Prostate gland (tissue), 2 donors: ENCODE measurements around the gene SPG7. TPM values are rescaled to one million over a fixed set of nuclear protein-coding genes. Genes with fewer than 3 reads are reported as not detected.

Source experiments
- DNase-seq: peaks from one replicate; pipeline ENCODE4 v3.0.0-alpha.2; 2019; ENCODE audit warnings: low spot score
- H3K27ac ChIP-seq, 2 donors: fragments of 200-600 bp; sonication (generic); 2 replicates each; pipeline ENCODE4 v1.5.1; 2017 to 2019
- H3K27me3 ChIP-seq: fragments of 200-600 bp; sonication (generic); replicated peaks from 2 replicates; pipeline ENCODE4 v1.5.1; 2019; ENCODE audit not compliant: insufficient read depth
- H3K36me3 ChIP-seq, 2 donors: fragments of 200-600 bp; sonication (generic); 1 replicate in 1 of 2; 2 replicates in 1 of 2; pipeline versions ENCODE4 v1.5.1 to v1.8.1; 2017 to 2019
- H3K4me1 ChIP-seq: fragments of 200-600 bp; sonication (generic); replicated peaks from 2 replicates; pipeline ENCODE4 v1.5.1; 2019
- H3K4me3 ChIP-seq, 2 donors: fragments of 200-600 bp; sonication (generic); 2 replicates each; pipeline ENCODE4 v1.5.1; 2017 to 2019
- H3K9me3 ChIP-seq: fragments of 200-600 bp; sonication (generic); 2 replicates; pipeline ENCODE4 v1.5.1; 2017
- CTCF ChIP-seq, 4 experiments: fragments of 200-600 bp in 2 of 4; fragments of 450-650 bp in 2 of 4; sonication (generic) in 2 of 4; IDR thresholded peaks; 1 replicate in 3 of 4; 2 replicates in 1 of 4; pipeline ENCODE4 v1.5.1; 2016 to 2019; ENCODE audit warnings: antibody characterized with exemption in 4 of 4, mild to moderate bottlenecking in 2 of 4, moderate library complexity in 2 of 4
- POLR2A ChIP-seq: fragments of 450-650 bp; IDR thresholded peaks from one replicate; pipeline ENCODE4 v1.6.1; 2016; ENCODE audit warnings: antibody characterized with exemption, mild to moderate bottlenecking
- POLR2AphosphoS5 ChIP-seq: sonication (generic); formaldehyde crosslinking; IDR thresholded peaks from one replicate; pipeline ENCODE4 v1.6.1; 2017; ENCODE audit warnings: antibody characterized with exemption
- WGBS: methylation state at CpG from one replicate; pipeline ENCODE4 v1.1.5; 2018; 5-methylcytosine and 5-hydroxymethylcytosine counted together
- intact Hi-C: fragments of 100-400 bp; cut with DNase I; formaldehyde crosslinking; loops from one replicate; pipeline ENCODE4 v1.14.2; 2022
- total RNA-seq, 2 donors: library from RNA; depleted of rRNA; stranded (reverse); fragments of >200 nt; gene quantifications; one replicate each; pipeline ENCODE4 v1.1.0, GENCODE V29; 2016

The SPG7 gene
- total RNA-seq, 2 donors from 2014 or later, result 128 to 165 TPM

GRCh38 chr16:89571636-89572035 is 63.4 kb downstream of the SPG7 start:
- TF ChIP-seq CTCF (IDR thresholded peaks at IDR 0.05) (no peak), POLR2AphosphoS5 (no peak), POLR2A (no peak)
- peaks cover 6% of the 10 kb centered on the region for H3K4me1 ChIP-seq

GRCh38 chr16:89572073-89572484 is 63.9 kb downstream of the SPG7 start:
- TF ChIP-seq POLR2AphosphoS5 (no peak), POLR2A (no peak), CTCF (IDR thresholded peaks at IDR 0.05) (no peak)
- Histone ChIP-seq H3K4me1 (peaks cover 6% of the 10 kb centered on the region), H3K36me3 (no peaks in the 10 kb centered on the region), H3K9me3 (no peaks in the 10 kb centered on the region), H3K27ac (no peak overlapping the region), H3K27me3 (peaks cover 13% of the 10 kb centered on the region), H3K4me3 (no peak overlapping the region)
- DNase-seq, result no peak
- intact Hi-C loops, result no loop called here
- WGBS, result 42% methylated on average over 14 of the region's 14 CpGs

More at GRCh38 chr16:89571636-89572035, 63.4 kb downstream of the SPG7 start:
- intact Hi-C loops, result no loop called here
- 83% methylated on average over 18 of the region's 18 CpGs for WGBS
- H3K27me3 ChIP-seq, result peaks cover 13% of the 10 kb centered on the region
- no peak overlapping the region for H3K4me3 ChIP-seq
- no peaks in the 10 kb centered on the region for H3K9me3 ChIP-seq
- H3K36me3 ChIP-seq, result no peaks in the 10 kb centered on the region
- H3K27ac ChIP-seq, result no peak overlapping the region
- DNase-seq, result no peak

GRCh38 chr16:89572485-89573205 is 64.4 kb downstream of the SPG7 start:
- no peak overlapping the region for H3K27ac ChIP-seq
- no peaks in the 10 kb centered on the region for H3K9me3 ChIP-seq
- H3K27me3 ChIP-seq, result peaks cover 13% of the 10 kb centered on the region
- H3K4me3 ChIP-seq, result no peak overlapping the region
- DNase-seq, result no peak
- WGBS, result 69% methylated on average over 19 of the region's 19 CpGs
- TF ChIP-seq POLR2A (no peak), CTCF (IDR thresholded peaks at IDR 0.05) (no peak), POLR2AphosphoS5 (no peak)
- H3K4me1 ChIP-seq, result peaks cover 6% of the 10 kb centered on the region
- intact Hi-C loops, result no loop called here
- no peaks in the 10 kb centered on the region for H3K36me3 ChIP-seq

- peaks cover 6% of the 10 kb centered on the region for H3K4me1 ChIP-seq
- no peak for DNase-seq
- no peaks in the 10 kb centered on the region for H3K36me3 ChIP-seq
- H3K9me3 ChIP-seq, result no peaks in the 10 kb centered on the region
- peaks cover 13% of the 10 kb centered on the region for H3K27me3 ChIP-seq
- no peak for TF ChIP-seq CTCF (IDR thresholded peaks at IDR 0.05)
- TF ChIP-seq POLR2AphosphoS5, result no peak
- no peak for TF ChIP-seq POLR2A
- intact Hi-C loops, result no loop called here
- no peak overlapping the region for H3K27ac ChIP-seq
- H3K4me3 ChIP-seq, result no peak overlapping the region
- 88% methylated on average over 29 of the region's 31 CpGs for WGBS
Observed at GRCh38 chr16:89573826-89574680, 65.8 kb downstream of the SPG7 start.
